ENCODE results near the gene CMIP. TPM values are rescaled to one million over a fixed set of nuclear protein-coding genes. Genes with fewer than 3 reads are reported as not detected.

Gene CMIP
- polyA plus RNA-seq, 12 donors, result 11.8 to 43.9 (median 15.9) TPM; not detected in 1

DNA sequence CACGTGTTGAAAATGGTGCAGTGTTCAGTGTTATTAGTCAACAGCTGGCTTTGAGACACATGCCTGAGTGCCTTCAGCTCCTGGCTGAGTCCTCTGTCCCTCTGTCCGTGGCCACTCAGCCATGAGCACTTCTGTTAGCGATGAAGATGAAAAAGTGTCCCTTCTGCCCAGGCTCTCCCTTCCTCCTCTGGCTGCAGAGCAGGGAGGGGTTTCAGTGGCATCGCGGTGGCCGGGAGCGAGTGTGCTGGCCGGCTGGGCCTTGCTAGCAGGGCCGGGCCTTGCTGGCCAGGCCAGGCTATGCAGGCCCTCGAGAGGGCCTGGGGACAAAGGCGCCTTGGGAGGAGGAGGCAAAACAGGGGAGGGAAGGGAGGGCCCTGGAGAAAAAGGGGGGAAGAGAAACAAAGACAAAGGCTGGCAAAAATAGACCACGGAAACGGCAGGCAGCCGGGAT, 47.7 kb downstream of the CMIP start:
- no peak for DNase-seq

DNA sequence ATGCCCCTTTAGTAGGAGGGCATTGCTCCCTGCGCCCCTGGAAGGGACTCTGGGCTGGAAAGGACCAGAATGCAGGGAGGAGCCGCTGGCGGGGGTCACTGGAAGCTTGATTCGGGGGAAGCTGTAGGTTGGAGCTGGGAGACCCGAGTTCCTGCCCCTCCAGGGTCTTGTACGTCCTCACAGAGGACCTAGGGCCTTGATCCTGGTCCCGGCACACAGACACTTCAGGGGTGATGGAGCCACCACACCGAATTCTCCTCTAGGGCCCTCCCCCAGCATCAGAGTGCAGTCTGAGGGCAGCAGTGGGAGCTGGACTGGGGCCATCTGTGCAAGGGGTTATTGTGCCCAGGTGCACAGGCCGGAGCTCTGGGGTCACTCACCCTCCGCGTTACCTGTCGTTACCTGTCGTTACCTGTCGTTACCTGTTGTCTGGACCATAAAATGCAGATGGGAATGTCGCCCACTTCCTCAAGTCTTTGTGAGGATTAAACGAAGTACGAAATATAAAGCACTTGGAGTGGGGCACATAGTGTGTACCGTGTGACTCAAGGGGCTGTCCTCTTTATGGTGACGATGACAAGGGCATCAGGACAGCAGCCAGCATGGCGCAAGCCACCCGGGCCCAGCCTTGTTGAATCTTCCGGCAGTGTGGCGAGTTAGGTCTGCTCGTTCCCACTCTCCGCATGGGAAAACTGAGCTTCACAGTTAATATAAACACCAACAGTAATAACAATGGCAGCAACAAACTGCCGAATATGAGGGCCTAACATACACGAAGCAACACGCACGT, 48.6 kb downstream of the CMIP start:
- DNase-seq, result no peak

- DNase-seq, result no peak
Measured at GRCh38 chr16:81493755-81494433, 49.3 kb downstream of the CMIP start.

DNA sequence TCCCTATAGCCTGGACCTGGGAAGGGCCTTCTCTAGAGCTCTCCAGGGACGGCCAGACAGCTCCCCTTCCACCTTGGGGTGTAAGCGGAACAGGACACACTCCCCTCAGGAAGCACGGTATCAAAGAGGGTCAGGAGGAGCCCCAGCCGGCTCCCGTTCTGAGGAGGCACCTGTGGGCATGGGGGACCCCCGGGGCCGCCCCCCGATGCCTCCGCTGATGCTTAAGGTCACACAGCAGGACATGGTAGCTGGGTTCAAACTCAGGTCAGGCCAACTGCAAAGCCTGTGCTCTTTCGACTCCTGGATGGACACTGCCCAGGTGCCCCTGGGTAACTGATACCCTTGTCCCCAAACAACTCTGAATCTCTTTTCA, 49.8 kb downstream of the CMIP start:
- DNase-seq, result no peak

DNA sequence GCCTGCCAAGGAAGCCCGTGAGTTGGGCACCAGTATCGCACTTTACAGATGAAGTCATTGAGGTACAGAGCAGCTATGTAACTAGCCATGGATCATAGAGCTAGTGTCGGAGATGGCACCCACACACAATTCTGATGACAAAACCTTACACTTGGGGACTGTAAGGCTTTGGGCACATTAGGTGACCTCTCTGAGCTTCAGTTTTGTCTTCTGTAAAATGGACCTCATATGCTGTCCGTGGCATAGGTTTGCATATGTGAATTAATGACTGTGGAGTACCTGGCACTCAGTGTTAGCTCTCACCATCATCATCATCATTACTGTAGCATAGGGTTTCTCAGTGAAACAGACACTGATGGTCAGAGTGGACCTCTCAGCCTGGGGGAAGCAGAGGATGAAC, 50.3 kb downstream of the CMIP start:
- DNase-seq, result no peak

DNA sequence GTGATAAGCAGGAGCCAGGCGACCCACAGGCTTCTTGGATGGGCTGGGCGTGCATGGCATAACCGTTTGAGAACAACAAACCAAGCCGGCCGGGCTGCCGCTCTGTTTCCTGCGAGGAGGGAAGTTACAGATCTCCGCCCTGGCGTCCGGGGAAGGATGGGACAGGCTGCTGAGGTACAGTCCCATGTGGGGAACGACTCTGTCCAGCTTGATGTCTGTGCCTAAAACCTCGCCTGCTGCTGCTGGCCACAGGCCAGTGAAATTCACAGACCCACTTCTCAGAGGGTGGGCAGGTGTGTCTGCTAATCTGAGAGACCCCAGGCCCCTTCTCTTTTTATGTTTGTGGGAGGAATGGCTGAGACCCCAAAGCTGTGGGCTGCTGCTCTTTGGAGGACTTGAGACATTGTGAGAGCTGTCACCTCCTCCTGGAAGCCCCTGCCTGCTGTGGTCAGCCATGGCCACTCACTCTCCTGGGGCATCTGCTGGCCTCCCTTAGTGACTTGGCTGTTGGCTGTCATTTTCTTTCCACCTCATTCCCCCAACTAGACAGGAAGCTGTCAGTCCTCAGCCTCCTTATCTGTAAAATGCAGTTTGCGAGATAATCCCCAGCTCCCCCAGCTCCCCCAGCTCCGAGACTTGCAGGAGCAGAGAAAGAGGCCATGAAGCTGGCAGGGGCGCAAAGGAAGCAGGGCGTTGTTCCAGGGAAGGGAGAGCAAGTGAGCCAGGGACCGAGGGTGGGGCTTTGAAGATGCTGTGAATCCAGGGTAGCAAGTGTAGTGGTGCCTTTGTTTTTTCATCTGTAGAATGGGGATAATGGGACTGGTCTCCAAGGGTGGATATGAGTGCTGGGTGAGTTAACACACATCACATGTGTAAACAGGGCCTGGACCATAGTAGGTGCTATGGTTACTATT, 51.0 kb downstream of the CMIP start:
- no peak for DNase-seq

DNA sequence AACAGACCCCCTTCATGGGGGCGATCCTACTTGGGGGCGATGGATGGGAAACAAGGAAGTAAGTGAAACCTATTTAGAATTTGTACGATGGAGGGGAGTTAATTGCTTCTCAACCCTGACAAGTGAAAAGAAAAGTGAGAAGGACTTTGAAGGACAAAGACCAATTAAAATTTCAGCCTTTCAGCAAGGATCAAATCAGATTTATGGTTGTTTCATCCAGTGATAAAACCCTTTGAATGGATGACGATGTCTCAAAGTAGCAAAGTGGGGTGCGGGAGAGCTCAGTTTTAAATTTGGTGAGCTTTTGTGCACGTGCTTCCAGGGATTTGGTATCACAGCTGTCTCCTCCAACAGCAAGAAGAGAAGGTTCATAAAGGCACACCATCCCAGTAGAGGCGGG, 51.7 kb downstream of the CMIP start:
- no peak for DNase-seq

- DNase-seq, result no peak
Measured at GRCh38 chr16:81496742-81497141, 52.1 kb downstream of the CMIP start.

- DNase-seq, result no peak
Measured at GRCh38 chr16:81497690-81498089, 53.1 kb downstream of the CMIP start.

DNA sequence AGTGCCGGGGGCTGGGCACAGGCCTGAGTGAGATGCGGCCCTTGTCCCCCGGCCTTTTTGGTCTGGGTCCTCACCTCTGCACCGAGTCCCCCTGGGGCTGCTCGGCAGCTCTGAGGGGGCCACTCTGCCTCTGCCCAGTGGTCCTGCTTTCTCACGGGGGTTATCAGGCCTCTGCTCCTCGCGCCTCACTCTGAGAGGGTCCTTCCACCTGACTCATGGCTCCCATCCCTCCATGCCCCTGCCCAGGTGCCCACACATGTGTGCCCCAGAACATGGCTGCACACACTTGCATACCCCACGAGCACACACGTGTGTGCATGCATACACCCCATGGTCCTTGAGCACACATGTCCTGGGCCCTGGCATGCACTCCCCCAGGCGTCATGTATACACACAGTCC, 53.7 kb downstream of the CMIP start:
- DNase-seq, result no peak

GRCh38 chr16:81499576-81500380, 55.2 kb downstream of the CMIP start:
- DNase-seq, result no peak

DNA sequence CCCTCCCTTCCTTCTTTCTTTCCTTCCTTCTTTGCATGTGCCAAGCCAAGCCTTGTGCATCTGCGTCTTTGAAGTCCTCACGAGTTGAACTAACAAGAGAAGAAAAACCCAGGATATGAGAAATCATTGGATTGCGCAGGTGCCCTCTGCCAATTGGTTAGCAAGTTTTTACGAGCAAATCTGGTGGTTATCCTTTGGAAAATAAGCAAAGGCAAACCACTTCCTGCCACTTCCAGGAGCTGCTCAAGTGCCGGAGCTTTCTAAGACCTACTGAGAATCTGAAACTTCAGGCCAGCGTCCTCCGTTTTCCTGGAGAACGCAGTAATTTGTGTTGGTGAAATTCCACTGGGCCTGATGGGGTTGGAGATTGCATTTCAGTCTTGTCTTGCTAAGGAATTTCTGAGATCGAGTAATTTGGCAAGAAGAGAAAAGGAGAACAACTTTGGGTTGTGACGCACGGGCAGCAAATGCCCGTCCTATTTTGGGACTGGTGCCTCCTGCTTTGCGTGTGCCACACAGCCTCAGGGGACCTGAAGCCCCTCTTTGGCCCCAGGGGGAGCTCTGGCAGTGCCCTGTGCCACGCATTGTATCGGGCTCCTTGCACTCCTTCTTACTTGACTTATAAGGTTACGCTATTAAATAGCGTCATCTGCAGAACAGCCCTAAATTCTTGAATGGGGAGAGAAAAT, 56.4 kb downstream of the CMIP start:
- DNase-seq, result no peak

- no peak for DNase-seq
Measured at GRCh38 chr16:81502396-81503070, 57.9 kb downstream of the CMIP start.

DNA sequence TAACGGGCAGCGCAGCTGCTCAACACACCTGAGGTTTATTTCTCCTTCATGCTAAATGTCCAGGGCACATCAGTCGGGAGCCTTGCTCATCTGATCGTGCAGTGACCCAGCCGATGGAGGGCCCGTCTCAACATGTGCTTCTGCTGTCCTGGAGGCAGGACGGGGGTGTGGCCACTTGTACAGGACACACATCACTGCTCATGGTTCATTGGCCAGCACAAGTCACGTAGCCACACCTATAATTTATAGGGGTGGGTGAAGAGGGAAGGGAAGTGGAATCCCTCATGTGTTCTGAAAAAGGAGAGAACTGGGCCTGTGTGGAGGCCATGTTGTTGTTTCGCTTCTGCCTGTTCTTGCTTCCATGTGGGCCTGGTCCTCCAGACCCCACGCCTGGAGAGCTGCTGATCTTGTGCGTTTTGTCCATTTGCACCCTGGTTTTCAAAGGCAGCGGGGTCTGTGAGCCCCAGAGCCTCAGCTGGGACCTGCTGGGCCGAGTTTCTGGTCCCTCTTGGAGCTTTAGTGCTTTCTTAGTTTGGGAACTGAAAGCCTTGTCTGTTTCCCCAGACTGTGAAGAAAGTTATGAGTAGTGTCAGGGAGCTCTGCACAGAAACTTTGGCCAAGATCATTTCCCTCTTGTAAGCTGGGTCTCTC, 60.5 kb downstream of the CMIP start:
- DNase-seq, result no peak

DNA sequence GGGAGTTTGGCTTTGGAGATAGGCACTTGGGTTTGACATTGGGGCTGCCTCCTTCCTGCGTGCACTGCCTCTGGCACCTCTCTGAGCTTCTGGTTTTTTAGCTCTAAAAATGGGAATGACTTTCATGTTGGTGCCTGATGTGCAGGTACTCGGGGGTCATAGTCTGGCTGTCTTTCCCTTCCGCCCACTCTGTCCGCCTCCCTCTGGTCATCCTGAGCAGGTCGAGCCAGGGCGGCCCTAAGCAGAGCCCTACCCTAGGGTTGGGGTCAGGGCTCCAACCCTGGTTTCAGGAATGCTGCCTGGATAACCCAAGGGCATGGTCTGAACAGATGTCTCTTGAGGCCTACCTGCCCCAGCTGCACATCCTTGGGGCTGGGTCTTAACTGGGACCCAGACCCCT, 64.8 kb downstream of the CMIP start:
- no peak for DNase-seq

DNA sequence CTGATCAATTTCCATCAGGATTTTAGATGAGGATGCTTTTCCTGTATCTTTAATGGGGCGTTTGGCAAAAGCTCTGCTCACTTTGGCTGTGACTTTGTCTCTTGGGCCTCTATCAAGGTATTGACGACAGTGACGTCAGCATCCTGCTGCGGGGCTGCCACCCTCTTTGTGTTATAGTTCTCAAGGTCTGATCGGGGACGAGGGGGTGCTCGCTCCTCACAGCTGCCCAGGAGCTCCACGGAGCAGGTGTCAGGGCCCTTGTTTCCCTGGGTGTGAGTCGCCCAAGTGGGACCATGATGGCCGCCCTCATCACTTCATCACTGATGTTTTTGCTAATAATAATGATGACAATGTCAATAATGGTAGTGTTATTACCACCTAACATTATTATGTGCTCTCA, 65.4 kb downstream of the CMIP start:
- no peak for DNase-seq

DNA sequence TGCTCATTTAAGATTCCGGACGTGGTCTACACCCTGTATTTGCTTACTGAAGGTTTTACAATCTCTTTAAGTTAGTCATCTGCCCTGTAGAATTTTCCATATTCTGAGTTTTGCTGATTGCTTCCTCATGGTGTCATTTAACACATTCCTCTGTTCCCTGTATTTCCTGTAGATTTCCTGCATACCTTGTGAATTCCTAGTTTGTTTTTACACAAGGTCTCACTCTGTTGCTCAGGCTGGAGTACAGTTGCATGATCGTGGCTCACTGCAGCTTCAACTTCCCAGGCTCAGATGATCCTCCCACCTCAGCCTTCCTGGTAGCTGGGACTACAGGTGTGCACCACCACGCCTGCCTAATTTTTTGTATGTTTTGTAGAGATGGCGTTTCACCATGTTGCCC, 66.8 kb downstream of the CMIP start:
- no peak for DNase-seq

GRCh38 chr16:81513204-81514040, 68.8 kb downstream of the CMIP start:
- peak; percentile 46 for DNase-seq

GRCh38 chr16:81514041-81514559, 69.5 kb downstream of the CMIP start:
- no peak for DNase-seq

Data from muscle of arm (tissue), 12 donors.